SK-N-MC (cell line): ENCODE measurements around the gene DAND5.

ENCODE experiments used
- EZH2 ChIP-seq: fragments of 200-600 bp; sonication (generic); IDR thresholded peaks from one replicate; pipeline ENCODE4 v1.6.1; 2017; ENCODE audit warnings: antibody characterized with exemption
- FOXP2 ChIP-seq: optimal IDR thresholded peaks from 2 replicates; pipeline ENCODE3; 2011; ENCODE audit warnings: mild to moderate bottlenecking, moderate library complexity; ENCODE audit not compliant: insufficient read depth; ENCODE audit errors: extremely low read length, control extremely low read depth
- POLR2AphosphoS5 ChIP-seq: IDR thresholded peaks from 2 replicates; pipeline ENCODE4 v1.6.1; 2012; ENCODE audit warnings: mild to moderate bottlenecking, low read depth, low read length, borderline replicate concordance

DNA sequence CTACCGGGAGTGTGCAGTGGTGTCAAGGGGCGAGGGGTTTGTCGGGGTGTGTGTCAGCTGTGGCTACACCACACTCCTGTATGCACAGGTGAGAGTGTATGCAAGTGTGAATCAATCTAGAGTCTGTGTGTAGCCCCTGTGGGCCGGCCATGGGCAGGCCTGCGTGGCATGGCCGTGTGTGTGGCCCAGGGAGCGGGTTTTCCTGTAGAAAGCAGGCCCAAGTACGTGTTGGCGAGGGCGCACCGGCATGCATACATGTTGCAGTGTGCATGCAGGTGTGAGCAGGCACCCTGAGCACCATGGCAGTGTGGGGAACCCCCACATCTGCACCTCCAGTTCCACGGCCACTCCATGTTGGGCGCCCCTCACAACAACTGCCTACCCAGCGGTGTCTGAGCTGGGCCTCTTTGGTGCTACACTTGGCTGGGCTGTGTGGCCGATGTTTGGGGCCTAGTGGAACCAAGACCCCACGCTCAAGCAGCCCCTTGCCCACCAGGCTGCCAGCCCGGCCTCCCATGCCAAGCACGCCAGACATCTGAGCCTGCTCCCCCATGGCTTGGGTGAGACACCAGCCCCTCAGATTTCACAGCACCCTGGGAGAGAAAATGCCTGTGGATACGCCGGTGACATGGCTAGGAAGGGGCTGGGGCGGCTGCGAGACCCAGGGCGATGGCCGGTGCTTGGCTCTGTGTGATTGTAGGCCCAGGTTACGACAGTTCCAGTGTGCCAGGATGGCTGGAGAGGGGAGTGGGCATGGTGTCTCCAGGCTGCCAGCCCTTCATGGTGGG, 28.0 kb downstream of the DAND5 start:
- TF ChIP-seq POLR2AphosphoS5, result no peak
- TF ChIP-seq EZH2, result no peak
- TF ChIP-seq FOXP2, result no peak
